HG03439 (cell line): ENCODE results near the gene VWA3B.
"Not testable (repeated sequence)": the region's sequence is repeated elsewhere in the genome, so short reads cannot be mapped to it uniquely, and the experiment has no call there.

ENCODE experiments used
- ATAC-seq: cut with Tn5 transposase; IDR thresholded peaks from one replicate; pipeline ENCODE4 v1.9.1; 2021; ENCODE audit warnings: mild to moderate bottlenecking, moderate library complexity; ENCODE audit not compliant: unreplicated experiment

The VWA3B gene

GRCh38 chr2:98242003-98242402, 155.0 kb downstream of the VWA3B start:
- no peak for ATAC-seq

- no peak for ATAC-seq
Measured at GRCh38 chr2:98245491-98245890, 158.5 kb downstream of the VWA3B start.

GRCh38 chr2:98247383-98247782, 160.4 kb downstream of the VWA3B start:
- ATAC-seq: no peak

GRCh38 chr2:98252038-98252773, 165.2 kb downstream of the VWA3B start:
- no peak for ATAC-seq

GRCh38 chr2:98253461-98254070, 166.6 kb downstream of the VWA3B start:
- ATAC-seq: no peak

GRCh38 chr2:98254504-98255059, 167.6 kb downstream of the VWA3B start:
- no peak for ATAC-seq

- ATAC-seq: no peak
Measured at GRCh38 chr2:98258906-98259305, 171.9 kb downstream of the VWA3B start.

GRCh38 chr2:98263362-98263761, 176.4 kb downstream of the VWA3B start:
- ATAC-seq: no peak

GRCh38 chr2:98268225-98268624, 181.3 kb downstream of the VWA3B start:
- not testable (repeated sequence) for ATAC-seq

GRCh38 chr2:98269274-98269673, 182.3 kb downstream of the VWA3B start:
- ATAC-seq: no peak

- no peak for ATAC-seq
Measured at GRCh38 chr2:98269830-98270229, 182.9 kb downstream of the VWA3B start.

- no peak for ATAC-seq
Measured at GRCh38 chr2:98277162-98277859, 190.3 kb downstream of the VWA3B start.

GRCh38 chr2:98278074-98278473, 191.1 kb downstream of the VWA3B start:
- no peak for ATAC-seq

GRCh38 chr2:98280376-98281102, 193.6 kb downstream of the VWA3B start:
- no peak for ATAC-seq

GRCh38 chr2:98281607-98282006, 194.6 kb downstream of the VWA3B start:
- no peak for ATAC-seq

GRCh38 chr2:98282109-98282508, 195.1 kb downstream of the VWA3B start:
- ATAC-seq: no peak

- no peak for ATAC-seq
Measured at GRCh38 chr2:98293030-98293429, 206.1 kb downstream of the VWA3B start.

GRCh38 chr2:98293931-98294687, 207.1 kb downstream of the VWA3B start:
- ATAC-seq: no peak

- ATAC-seq: no peak
Measured at GRCh38 chr2:98294711-98295110, 207.7 kb downstream of the VWA3B start.

- ATAC-seq: no peak
Measured at GRCh38 chr2:98295275-98295674, 208.3 kb downstream of the VWA3B start.
